Peyer's patch (tissue), 4 donors: Measurements from ENCODE around the gene F3. TPM values are rescaled to one million over a fixed set of nuclear protein-coding genes. Genes with fewer than 3 reads are reported as not detected.
A peak's percentile ranks its signal among the peaks of the same experiment; 100 is the strongest.
"Not testable (repeated sequence)": the region's sequence is repeated elsewhere in the genome, so short reads cannot be mapped to it uniquely, and the experiment has no call there.

ENCODE experiments used
- DNase-seq, 3 donors: peaks; one replicate each; pipeline ENCODE4 v3.0.0-alpha.2; 2017 to 2019
- H3K27ac ChIP-seq, 4 donors: fragments of 200-600 bp; sonication (generic); one replicate each; pipeline ENCODE4 v1.5.1; 2016 to 2019
- H3K27me3 ChIP-seq, 2 donors: fragments of 200-600 bp; sonication (generic); one replicate each; pipeline ENCODE4 v1.5.1; 2019
- H3K36me3 ChIP-seq, 3 donors: fragments of 200-600 bp; sonication (generic); one replicate each; pipeline ENCODE4 v1.5.1; 2016 to 2019
- H3K4me1 ChIP-seq, 4 donors: fragments of 200-600 bp; sonication (generic); one replicate each; pipeline ENCODE4 v1.5.1; 2016 to 2019
- H3K4me3 ChIP-seq, 4 donors: fragments of 200-600 bp; sonication (generic); 1 replicate in 3 of 4; 2 replicates in 1 of 4; pipeline ENCODE4 v1.5.1; 2016 to 2019; ENCODE audit warnings: mild to moderate bottlenecking in 1 of 4
- H3K9me3 ChIP-seq, 4 donors: fragments of 200-600 bp; sonication (generic); one replicate each; pipeline ENCODE4 v1.5.1; 2016 to 2019; ENCODE audit warnings: mild to moderate bottlenecking in 1 of 4
- CTCF ChIP-seq, 6 experiments: fragments of 450-650 bp in 4 of 6; fragments of 200-600 bp in 2 of 6; sonication (generic) in 1 of 6; IDR thresholded peaks; one replicate each; pipeline ENCODE4 v1.5.1; 2017 to 2019; ENCODE audit warnings: antibody characterized with exemption in 6 of 6, mild to moderate bottlenecking in 3 of 6, moderate library complexity in 1 of 6
- POLR2A ChIP-seq, 2 donors: fragments of 450-650 bp; IDR thresholded peaks; one replicate each; pipeline ENCODE4 v1.5.1; 2017; ENCODE audit warnings: antibody characterized with exemption in 2 of 2, mild to moderate bottlenecking in 2 of 2, moderate library complexity in 2 of 2
- total RNA-seq, 4 donors: library from RNA; depleted of rRNA; stranded (reverse); fragments of >200 nt; gene quantifications; one replicate each; pipeline ENCODE4 v1.1.0, GENCODE V29; 2016

F3 gene
- total RNA-seq, 4 donors from 2014 or later, result 76.9 to 445 (median 137) TPM

DNA sequence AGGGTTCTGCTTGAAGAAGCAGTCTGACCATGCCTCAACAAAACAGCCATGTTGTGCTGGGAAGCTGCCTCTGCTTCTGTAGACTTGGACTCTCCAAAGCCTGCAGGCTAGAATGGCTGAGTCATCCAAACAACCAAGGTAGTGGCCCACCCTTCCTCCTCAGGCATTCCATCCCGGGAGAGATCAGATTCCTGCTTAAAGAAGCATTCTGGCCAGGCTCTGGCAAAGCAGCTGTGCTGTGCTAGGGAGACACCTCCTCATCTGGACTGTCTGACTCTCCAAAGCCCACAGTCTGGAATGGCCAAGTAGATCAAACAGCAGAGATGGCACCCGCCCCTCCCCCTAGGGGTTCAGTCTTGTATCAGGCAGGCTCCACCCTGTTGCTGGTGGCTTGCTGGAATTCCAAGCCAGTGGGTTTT lies 38.3 kb upstream of the F3 start:
- TF ChIP-seq CTCF (IDR thresholded peaks at IDR 0.05) (no peak), POLR2A (IDR thresholded peaks at IDR 0.05) (no peak)

GRCh38 chr1:94578856-94579255 lies 37.3 kb upstream of the F3 start:
- H3K27me3 ChIP-seq, result no peaks in the 10 kb centered on the region
- no peak for TF ChIP-seq CTCF (IDR thresholded peaks at IDR 0.05)
- no peak for TF ChIP-seq POLR2A (IDR thresholded peaks at IDR 0.05)
- H3K27ac ChIP-seq, result no peak overlapping the region
- H3K36me3 ChIP-seq, result no peaks in the 10 kb centered on the region
- H3K4me3 ChIP-seq, result no peak overlapping the region
- DNase-seq, result no peak
- no peaks in the 10 kb centered on the region for H3K4me1 ChIP-seq
- no peaks in the 10 kb centered on the region for H3K9me3 ChIP-seq

More for the DNA sequence above, 38.3 kb upstream of the F3 start:
- H3K27ac ChIP-seq, result peak overlapping the region in 1 of 4 donors; percentile 5
- no peaks in the 10 kb centered on the region for H3K9me3 ChIP-seq
- H3K4me1 ChIP-seq, result no peaks in the 10 kb centered on the region
- DNase-seq, result no peak
- H3K27me3 ChIP-seq, result no peaks in the 10 kb centered on the region
- no peak overlapping the region for H3K4me3 ChIP-seq
- H3K36me3 ChIP-seq, result no peaks in the 10 kb centered on the region

DNA sequence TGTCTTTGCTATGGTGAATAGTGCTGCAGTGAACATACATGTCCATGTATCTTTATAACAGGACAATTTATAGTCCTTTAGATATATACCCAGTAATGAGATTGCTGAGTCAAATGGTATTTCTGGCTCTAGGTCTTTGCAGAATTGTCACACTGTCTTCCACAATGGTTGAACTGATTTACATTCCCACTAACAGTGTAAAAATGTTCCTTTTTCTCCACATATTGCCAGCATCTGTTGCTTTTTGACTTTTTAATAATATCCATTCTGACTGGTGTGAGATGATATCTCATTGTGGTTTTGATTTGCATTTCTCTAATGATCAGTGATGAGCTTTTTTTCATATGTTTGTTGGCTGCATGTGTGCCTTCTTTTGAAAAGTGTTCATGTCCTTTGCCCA lies 32.4 kb upstream of the F3 start:
- DNase-seq, H3K27ac ChIP-seq, H3K27me3 ChIP-seq, H3K4me3 ChIP-seq, H3K36me3 ChIP-seq, H3K4me1 ChIP-seq, H3K9me3 ChIP-seq: not testable (repeated sequence)

DNA sequence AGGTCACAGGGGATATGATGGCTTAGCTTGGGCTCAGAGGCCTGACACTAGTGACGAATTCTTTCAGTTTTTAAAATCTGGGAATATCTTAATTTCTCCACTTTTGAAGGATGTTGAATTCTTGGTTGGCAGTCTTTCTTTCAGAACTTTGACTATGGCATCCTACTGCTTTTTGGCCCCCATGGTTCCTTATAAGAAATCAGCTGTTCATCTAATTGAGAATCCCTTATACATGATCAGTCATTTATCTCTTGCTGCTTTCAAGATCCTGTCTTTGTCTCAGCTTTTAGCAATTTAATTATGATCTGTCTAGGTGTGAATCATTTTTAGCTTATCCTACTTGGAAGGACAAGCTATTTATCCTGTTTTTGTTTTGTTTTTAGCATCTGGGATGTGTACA lies 31.2 kb upstream of the F3 start:
- TF ChIP-seq CTCF (IDR thresholded peaks at IDR 0.05), result no peak
- TF ChIP-seq POLR2A (IDR thresholded peaks at IDR 0.05), result no peak
- Histone ChIP-seq H3K27me3 (no peaks in the 10 kb centered on the region), H3K4me1 (no peaks in the 10 kb centered on the region), H3K4me3 (no peak overlapping the region), H3K9me3 (peaks cover 0 to 4% (median 0%) of the 10 kb centered on the region in 4 donors), H3K36me3 (no peaks in the 10 kb centered on the region), H3K27ac (no peak overlapping the region)
- DNase-seq, result no peak

DNA sequence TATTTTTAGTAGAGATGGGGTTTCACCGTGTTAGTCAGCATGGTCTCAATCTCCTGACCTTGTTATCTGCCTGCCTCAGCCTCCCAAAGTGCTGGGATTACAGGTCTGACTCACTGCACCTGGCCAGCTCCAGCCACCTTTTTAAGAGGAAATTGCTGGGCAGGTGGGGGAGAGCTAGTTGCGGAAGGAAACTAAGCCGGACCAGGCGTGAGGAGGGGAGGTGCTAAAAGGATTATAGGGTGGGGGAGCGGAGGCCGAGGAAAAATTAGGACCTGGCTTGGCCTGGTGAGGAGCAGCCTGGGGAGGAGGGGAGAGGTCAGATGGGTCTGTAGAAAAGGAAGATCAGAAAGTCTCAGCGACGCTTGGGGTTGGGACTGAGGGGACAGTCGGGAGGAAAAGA lies 29.4 kb upstream of the F3 start:
- H3K9me3 ChIP-seq, DNase-seq, H3K4me1 ChIP-seq, H3K4me3 ChIP-seq, H3K27ac ChIP-seq, H3K36me3 ChIP-seq, H3K27me3 ChIP-seq: not testable (repeated sequence)

DNA sequence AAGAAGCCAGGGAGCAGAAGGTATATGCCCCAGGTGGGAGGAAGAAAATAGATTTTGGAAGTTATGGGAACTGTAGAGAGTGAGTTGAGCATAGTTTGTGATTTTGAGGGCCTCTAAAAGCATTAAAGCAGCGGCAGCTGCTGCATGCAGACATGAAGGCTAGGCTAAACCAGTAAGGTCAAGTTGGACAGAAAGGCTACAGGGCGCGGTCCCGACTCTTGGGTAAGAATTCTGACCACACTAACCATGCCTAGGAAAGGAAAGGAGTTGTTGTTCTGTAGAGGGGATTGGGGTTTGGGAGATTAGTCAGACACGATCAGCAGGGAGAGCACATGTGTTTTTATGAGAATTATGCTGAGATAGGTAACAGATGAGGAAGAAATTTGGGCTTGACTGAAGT lies 27.2 kb upstream of the F3 start:
- not testable (repeated sequence) for H3K4me1 ChIP-seq, H3K4me3 ChIP-seq, DNase-seq, H3K36me3 ChIP-seq, H3K9me3 ChIP-seq, H3K27me3 ChIP-seq, H3K27ac ChIP-seq

GRCh38 chr1:94567975-94568607 lies 26.5 kb upstream of the F3 start:
- H3K9me3 ChIP-seq, H3K27me3 ChIP-seq, H3K4me1 ChIP-seq, H3K4me3 ChIP-seq, H3K36me3 ChIP-seq, DNase-seq, H3K27ac ChIP-seq: not testable (repeated sequence)

GRCh38 chr1:94566436-94566835 lies 24.9 kb upstream of the F3 start:
- not testable (repeated sequence) for H3K4me3 ChIP-seq, H3K9me3 ChIP-seq, H3K27ac ChIP-seq, H3K27me3 ChIP-seq, H3K36me3 ChIP-seq, DNase-seq, H3K4me1 ChIP-seq
